HG03354 (cell line): ENCODE results near the gene GPATCH8.
"Not testable (repeated sequence)": the region's sequence is repeated elsewhere in the genome, so short reads cannot be mapped to it uniquely, and the experiment has no call there.

Experiments
- ATAC-seq: cut with Tn5 transposase; IDR thresholded peaks from one replicate; pipeline ENCODE4 v1.9.1; 2021; ENCODE audit warnings: mild to moderate bottlenecking; ENCODE audit not compliant: unreplicated experiment, poor library complexity, severe bottlenecking

GPATCH8 gene

DNA sequence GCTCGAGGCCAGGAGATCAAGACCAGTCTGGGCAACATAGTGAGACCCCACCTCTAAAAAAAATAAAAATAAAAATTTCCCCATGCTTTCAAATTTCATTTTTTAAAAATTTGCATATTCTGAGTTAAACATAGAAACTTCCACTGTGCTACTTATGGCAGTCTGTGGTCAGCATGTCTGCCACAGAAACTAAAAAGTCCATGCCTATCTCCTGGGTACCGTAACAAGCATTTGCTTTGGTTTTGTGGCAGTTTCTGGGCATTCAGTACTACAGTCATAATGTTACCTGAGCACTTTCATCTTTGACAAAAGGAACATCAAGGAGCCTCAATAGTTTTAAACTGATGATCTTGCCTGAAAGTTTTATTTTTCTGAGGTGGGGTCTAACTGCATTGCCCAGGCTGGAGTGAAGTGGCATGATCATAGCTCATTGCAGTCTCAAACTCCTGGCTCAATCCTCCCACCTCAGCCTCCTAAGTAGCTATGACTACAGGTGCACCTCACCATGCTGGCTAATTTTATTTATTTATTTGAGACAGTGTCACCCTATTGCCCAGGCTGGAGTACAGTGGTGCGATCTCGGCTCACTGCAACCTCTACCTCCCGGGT, 100.5 kb downstream of the GPATCH8 start:
- ATAC-seq, result peak; percentile 68

DNA sequence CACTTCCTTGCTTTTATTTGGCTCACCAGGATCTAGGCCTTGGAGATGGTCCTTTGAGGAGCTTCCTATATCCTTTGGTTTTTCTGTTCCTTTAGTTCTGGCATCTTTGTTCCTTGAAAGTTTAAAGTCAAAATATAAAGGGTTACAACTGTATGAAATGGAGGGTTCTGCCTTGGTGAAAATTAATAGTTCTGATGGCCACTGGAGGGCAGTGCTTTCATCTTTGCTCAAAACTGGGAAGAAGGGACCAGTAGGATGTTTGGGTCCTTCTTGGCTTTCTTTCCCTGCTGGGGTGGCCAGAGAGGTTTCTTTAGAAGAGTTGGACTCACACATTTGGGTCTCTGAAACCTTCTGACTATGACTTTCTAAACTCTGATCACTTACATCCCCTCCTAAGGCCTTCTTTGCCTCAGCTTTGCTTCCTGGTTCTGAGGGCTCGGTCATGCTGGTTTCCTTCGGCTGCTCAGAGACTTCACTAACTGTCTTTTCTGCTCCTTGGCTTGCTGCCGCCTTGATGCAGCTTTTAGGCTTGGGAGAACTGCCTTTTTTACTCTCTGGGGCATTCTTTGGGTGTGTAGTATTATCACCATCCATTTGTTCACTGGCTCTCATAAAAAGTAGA, 102.9 kb downstream of the GPATCH8 start:
- no peak for ATAC-seq

DNA sequence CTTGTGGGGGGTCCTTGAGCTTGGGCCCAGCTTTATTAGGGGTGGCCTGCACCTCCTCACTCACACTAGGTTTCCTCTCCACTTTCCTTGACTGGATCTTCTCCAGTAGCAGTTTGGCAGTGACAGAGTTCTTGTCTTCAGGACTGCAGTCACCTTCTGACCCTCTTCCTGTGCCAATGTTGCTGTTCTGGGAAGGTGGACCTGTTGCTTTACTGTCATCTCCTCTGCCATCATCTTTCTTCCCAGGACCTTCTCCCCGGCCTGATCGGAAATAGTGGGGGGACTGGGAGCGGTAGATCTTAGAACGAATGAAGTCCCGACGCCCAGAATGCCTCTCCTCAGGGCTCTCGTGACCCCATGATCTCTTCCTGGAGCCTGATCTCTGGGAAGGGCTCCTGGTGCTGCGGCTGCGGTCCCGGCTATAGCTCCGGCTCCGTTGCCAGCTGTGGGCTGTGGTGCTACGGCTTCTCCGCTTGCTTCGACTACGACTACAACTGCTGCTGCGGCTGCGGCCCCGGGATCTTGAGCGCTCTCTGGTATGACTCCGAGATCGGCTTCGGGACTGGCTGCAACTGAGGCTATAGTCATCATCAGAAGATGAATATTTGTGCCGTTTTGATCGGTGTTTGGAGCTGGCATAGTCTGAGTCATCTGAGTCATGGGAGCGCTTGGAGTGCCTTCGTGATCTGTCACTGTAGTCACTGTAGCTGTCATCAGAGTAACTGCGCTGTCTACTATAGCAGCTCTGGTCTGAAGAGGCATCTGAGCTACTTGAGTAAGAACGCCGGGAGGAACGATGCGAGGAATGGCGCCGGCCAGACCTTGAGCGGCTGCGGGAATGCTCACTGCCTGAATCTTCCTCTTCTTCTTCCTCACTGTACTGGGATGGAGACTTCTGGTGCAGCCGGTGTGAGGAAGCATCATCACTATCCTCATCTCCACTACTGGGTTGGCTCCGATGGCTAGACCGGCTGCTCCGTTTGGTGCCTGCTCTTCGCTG, 104.2 kb downstream of the GPATCH8 start:
- no peak for ATAC-seq

DNA sequence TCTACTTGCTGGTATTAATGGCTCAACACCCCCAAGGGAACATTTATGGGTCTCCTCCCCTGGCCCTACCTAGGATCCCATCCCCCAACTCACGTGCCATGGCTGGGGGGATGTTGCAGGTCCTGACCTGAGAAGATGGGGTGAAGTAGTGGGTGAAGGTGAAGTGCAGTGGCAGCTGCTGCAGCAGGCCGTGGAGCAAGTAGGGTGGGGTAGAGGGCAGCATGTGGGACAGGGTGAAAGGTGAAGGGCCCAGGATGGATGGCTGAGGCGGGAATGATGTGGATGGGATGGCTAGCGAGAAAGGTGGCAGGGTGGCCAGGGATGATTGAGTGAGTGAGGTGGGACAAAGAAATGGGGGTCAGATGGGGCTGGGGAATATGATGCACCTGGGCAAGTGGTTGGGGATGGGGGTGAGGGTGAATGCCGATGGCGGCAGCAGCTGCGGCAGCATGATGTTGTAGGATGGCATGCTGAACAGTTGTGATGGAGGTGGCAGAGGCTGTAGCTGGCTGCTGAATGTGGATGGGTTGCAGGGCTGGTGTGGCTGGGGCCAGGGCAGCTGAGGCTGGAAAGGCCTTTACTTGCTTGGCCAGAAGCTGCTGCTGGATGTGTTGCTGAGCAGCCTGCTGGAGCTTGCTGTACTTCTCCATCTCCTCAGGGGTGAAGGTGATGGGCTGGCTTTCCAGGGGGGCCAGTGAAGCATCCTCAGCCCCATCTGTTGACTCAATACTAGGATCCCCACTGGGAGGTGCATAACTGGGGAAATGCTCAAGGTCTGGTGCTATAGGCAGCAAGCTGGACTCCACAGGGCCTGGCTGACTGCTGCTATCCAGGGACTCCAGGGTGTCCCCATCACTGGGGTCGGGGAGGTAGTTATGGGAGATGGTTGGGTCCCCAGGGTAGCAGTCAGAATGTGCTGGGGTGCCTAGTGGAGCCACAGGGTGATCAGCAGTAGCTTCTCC, 105.4 kb downstream of the GPATCH8 start:
- ATAC-seq, result no peak

DNA sequence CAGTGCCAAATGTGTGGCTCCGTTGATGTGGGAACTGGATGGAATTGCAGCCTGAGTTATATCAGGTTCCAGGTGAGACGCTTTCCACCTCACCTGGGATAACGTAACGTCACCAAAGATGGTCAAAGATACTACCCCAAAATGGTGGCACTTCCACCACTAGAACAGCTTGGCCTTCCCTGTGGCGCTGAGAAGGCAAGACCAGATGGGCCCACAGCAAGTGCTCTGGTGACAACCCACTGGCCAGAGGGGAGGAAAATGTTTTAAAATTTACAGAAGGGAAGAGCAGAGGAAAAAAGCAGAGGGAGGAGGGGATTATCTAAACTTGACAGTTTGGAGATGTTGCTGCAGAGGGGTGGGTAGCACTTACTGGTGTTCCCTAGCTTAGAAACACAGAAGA, 106.3 kb downstream of the GPATCH8 start:
- no peak for ATAC-seq

DNA sequence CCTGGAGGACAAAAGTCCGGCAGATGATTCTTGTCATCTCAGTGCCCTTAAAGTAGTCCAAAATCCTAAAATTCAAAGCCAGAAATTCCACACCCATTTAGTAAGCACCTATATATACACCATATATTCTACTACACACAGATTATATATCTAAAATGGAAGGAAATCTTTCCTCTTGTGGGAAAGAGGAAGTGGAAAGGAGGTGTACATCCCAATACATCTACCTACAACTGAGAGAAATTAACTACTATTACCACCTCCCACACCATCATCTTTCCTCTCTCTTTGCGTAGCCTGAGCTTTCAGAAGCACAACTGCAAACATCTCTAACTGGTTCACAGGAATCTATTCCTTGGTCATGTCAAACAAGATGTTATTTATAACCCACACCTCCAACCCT, 108.4 kb downstream of the GPATCH8 start:
- ATAC-seq, result no peak

DNA sequence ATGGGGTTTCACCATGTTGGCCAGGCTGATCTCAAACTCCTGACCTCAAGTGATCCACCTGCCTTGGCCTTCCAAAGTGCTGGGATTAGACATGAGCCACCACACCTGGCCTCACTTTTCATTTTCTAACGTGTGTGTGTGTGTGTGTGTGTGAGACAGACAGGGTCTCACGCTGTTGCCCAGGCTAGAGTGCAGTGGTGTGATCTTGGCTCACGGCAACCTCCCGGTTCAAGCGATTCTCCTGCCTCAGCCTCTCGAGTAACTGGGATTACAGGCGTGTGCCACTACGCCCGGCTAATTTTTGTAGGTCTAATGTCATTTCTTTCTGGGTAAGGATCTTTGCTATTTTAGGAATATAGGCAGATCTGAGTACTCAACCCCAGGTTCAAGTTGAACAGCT, 109.1 kb downstream of the GPATCH8 start:
- ATAC-seq, result not testable (repeated sequence)

DNA sequence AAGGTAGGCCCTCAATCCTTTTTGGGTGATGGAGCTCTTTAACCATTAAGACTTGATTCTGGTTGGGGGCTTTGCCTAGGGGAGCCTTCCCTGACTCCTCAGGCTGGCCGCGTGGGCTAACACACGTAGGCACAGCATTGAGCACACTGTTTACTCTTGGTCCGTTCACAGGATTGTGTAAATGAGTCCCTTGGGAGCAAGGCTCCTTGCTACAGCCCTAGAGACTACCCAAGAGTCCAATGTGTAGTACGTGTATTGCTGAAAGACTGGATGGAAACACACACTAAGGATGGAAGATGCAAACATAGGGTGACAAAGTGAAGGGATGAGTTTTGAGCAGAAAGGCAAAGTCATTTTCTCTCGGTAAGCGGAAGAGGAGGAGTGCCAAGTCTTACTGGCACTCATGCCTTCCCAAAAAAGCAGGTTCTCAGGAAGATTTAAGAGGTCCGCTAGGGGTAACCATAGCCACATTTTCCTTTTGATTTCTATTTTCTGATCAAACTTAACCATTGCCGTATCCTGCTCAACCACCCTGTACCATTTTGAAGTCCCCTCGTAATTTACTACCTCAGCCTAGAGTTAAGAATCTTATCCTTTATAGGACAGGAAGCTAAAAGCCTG, 112.8 kb downstream of the GPATCH8 start:
- ATAC-seq, result no peak

DNA sequence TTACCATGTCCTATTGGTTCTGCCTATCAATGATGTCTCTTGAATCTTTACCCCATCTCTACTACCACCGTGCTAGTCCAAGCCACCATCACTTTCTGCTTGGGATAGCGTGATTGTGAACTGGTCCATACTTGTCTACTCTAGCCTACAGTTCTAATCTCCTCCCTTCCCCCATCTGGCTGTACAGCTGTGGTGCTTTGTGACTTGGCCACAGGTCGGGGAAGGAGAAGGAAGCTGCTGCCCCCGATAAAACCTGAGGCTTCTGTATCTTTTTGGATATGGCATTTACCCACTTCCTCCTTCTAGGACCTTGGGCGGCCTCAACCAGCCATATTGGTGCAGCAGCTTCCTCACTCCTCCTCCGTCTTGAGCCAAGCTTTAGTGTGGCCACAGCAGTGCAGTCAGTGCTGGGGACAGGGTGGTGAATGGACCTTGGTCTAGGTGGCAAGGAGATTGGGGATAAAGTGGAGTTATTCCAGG, 113.4 kb downstream of the GPATCH8 start:
- no peak for ATAC-seq

DNA sequence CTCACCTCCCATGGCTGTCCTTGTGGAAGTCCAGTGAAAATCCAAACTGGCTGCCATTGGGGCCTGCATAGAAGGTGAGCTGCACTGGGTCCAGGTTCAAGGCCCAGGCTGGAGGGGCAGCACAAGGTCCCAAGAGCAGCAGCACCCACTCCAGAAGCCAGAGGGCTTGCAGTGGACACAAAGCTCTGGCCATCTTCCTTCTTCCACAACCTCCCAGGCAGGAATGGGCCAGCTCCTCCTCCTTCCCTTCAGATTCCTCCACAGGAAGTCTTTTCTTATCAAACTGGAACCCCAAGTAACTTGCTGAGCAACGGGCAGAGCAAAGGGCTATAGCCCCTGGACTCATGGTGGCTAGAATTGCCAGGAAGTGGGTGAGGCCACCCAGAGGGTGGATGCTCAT, 113.9 kb downstream of the GPATCH8 start, which contains the start of gene ITGA2B:
Gene ITGA2B, minus strand, starts transcription at position 369 of the 400 bp plus-strand sequence. Its CDS starts 176 bp downstream, at position 193.
- ATAC-seq, result no peak

DNA sequence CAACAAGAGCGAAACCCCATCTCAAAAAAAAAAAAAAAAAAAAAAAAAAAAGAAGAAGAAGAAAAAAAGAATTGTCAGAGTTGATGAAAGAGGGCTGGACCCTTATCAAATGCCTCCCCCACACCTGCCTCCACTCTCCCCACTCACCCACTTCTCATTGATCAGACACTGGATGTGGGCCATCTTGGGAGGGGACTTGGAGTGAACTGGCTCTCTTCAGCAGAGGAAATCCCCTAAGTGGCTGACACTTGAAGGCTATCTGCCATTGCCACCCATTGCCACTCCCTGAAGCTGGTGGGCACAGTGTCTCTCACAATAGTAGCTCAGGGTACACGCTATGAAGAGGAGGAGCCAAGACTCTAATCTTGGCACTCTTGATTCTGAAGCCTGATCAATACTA, 115.4 kb downstream of the GPATCH8 start:
- no peak for ATAC-seq

DNA sequence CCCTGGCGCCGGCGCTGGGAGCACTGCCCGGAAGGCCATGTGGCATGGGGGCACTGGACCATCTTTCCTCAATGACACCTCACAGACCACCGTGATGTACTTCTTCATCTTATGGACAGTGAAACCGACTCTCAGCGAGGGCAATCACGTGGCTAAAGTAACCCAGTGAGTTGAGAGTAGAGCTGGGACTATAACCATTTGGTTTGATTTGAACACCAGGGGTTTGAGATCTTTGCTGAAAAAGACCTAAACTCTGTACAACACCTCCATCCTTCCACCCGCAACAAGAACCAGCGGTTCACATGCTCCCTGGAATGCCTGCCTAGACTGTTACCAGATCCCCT, 117.1 kb downstream of the GPATCH8 start:
- ATAC-seq, result no peak

DNA sequence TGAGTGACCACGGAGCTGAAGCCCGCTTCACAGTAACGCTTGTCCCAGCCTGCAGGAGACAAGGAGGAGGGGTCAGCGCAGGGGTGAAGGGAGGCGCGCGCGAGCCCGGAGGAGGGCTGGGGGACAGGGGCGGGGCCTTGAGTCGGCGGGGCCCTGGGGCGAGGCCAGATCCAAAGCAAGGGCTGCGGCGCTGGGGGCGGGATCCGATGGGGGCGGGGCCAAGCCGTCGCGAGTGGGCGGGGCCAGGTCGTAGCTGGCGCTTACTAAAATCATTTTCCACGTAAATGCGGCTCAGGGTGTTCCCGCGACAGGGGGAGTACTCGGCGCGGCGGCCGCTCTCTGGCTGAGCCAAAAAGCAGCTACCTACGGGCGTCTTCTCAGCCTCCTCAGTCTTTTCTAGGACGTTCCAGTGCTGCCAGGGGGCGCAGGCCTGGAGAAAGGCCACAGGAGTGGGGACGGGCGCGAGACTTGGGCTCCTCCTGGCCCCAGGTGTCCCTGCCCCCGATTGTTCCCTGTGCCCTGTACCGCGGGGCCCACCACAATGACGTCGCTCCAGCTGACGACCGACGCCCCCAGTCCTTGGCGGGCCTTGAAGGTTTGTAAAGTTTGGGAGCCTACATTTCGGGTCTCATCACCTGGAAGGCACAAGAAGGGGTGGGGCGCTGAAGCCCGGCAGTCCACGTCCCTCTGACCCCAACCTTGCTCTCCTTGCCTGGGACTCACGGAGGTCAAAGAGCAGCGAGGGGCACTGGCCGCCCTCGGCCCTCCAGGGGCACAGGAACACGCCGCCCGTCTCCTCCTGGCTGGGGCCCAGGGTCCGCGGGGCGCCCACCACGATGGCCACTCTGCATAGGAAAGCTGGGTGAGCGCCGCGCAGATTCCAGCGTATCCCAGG, 117.7 kb downstream of the GPATCH8 start:
- peak; percentile 47 for ATAC-seq

DNA sequence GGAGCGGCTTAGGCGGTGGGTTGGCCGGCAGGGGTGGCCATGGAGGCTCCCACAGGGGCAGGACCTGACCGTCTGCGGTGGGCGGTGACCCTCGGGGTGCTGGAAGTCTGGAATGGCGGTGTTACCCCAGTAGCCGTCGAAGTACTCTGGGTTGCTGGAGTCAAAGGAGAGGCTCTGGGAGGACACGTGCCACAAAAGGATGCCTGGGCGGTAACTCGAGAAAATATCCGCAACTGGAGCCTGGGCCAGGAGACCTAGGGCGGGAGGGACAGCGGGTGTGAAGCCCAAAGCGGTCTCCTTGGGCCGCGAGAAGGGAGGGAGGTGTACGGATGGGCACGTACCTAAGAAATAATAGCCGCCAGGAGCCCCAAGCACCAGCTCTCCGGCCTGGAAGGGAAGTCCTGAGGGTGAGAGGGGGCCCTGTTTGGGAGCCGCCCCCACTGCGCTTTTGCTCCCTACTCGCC, 118.4 kb downstream of the GPATCH8 start:
- ATAC-seq, result no peak

DNA sequence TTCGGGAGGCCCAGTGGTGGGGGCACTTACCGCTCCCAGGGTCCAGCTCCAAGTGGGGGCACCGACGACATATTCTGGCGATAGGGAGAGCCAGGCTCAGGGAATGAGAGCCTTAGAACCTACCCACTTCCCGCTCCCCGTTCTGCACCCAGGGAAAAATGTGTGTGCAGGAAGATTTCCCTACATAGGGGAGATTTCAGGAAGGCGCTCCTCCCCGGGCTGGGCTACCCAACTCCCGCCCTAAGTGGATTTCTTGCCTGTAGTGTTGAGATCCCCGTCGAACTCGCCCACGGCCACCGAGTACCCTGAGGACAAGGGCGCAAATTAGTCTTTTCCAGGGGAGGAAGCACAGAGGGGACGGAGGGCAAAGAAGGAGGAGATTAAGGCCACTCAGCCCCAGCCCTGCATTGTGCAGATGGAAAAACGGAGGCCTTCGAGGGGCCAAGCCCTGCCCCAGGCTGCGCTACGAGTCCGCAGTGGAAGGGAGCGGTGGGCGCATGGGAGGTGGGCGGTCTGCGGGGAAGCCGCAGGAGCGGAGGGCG, 118.9 kb downstream of the GPATCH8 start:
- no peak for ATAC-seq

DNA sequence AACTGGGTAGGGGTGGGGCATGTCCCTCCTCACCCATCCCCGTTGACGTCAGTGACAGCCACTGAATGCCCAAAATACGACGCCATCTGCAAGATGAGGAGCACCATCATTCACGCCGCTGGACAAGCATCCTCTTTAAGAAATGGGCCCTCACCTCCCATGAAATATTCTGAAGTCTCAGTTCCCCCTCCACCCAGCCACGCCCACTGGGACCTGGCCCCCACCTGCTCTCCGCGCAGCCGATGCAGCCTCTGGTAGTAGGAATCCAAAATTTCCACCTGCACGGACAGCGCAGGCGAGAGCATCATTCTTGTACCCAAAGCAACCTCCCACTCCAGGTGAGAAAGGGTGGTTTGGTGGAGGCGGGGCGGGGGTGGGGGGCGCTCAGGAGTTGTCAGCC, 119.3 kb downstream of the GPATCH8 start:
- no peak for ATAC-seq

DNA sequence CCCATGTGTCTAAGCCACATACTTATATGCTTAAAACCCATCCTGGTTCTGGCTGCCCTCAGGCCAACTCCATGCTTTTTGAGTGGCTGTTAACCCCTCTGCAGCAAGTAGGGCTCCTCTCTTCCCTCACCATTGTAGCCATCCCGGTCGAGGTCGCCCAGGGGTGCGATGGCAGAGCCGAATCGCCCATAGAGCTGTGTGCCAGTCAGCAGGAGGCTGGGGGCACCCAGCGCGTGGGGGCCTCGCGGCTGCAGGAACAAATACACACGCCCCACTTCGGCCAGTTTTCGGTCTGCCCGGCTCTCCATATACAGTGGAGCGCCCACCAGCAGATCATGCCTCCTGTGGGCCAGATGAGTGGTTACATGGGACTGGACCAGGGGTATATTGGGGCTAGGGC, 119.8 kb downstream of the GPATCH8 start:
- ATAC-seq, result no peak

DNA sequence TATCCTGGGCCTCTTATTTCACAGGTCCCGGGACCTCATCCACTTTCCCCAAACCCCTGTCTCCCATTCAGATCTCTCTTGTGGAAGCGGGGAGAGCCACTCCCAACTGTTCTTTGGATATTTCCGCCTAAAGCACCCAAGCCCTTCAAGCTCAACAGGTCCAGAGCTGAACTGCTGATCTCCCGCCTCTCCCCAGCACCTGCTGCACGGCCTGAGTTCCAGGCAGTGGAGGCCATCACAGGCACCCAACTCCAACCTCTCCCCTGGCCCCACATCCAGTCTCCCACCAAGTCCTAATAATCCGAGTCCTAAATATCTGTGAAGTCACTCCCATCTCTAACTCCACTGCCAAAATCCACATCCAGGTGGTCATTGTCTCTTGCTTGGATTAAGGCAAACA, 120.3 kb downstream of the GPATCH8 start:
- ATAC-seq, result no peak
